RWPE2 (cell line): ENCODE data around the gene ECE1.
A peak's percentile ranks its signal among the peaks of the same experiment; 100 is the strongest.

ENCODE experiments used
- ATAC-seq: fragments of 200-7000 bp; cut with Tn5 transposase; 3 replicates; pipeline ENCODE4 v1.9.1; 2021; ENCODE audit warnings: low read depth
- DNase-seq: peaks from one replicate; pipeline ENCODE4 v3.0.0-alpha.2; 2020; ENCODE audit warnings: low spot score
- H3K27ac ChIP-seq: fragments of 450-650 bp; 2 replicates; pipeline ENCODE4 v1.5.1; 2017; ENCODE audit warnings: mild to moderate bottlenecking; ENCODE audit not compliant: poor library complexity, severe bottlenecking
- H3K27me3 ChIP-seq: fragments of 250-450 bp; sonication (Bioruptor Pico); 2 replicates; pipeline ENCODE4 v1.5.1; 2021; ENCODE audit warnings: mild to moderate bottlenecking, moderate library complexity; ENCODE audit not compliant: insufficient read depth, poor library complexity, severe bottlenecking
- H3K36me3 ChIP-seq: fragments of 250-450 bp; sonication (Bioruptor Pico); 2 replicates; pipeline ENCODE4 v1.5.1; 2020; ENCODE audit warnings: low read depth, mild to moderate bottlenecking, moderate library complexity
- H3K4me1 ChIP-seq: fragments of 250-450 bp; sonication (Bioruptor Pico); 2 replicates; pipeline ENCODE4 v1.5.1; 2021; ENCODE audit warnings: mild to moderate bottlenecking, moderate library complexity; ENCODE audit not compliant: insufficient read depth, poor library complexity, severe bottlenecking
- H3K4me3 ChIP-seq: fragments of 250-450 bp; sonication (Bioruptor Pico); 2 replicates; pipeline ENCODE4 v1.5.1; 2021; ENCODE audit warnings: mild to moderate bottlenecking, moderate library complexity; ENCODE audit not compliant: severe bottlenecking
- H3K9me3 ChIP-seq: fragments of 250-450 bp; sonication (Bioruptor Pico); 2 replicates; pipeline ENCODE4 v1.5.1; 2021; ENCODE audit warnings: mild to moderate bottlenecking, moderate library complexity; ENCODE audit not compliant: severe bottlenecking
- CTCF ChIP-seq: fragments of 450-650 bp; IDR thresholded peaks from one replicate; pipeline ENCODE4 v1.5.1; 2017; ENCODE audit warnings: mild to moderate bottlenecking, moderate library complexity; ENCODE audit not compliant: poor library complexity, severe bottlenecking

ECE1 gene

GRCh38 chr1:21321963-21322680, 31.9 kb upstream of the ECE1 start:
- Histone ChIP-seq H3K27me3 (no peaks in the 10 kb centered on the region), H3K4me3 (no peak overlapping the region), H3K27ac (peak overlapping the region; percentile 73), H3K4me1 (peaks cover 21% of the 10 kb centered on the region), H3K9me3 (no peaks in the 10 kb centered on the region), H3K36me3 (no peaks in the 10 kb centered on the region)
- no peak for ATAC-seq
- no peak for DNase-seq
- TF ChIP-seq CTCF, result no peak

- Histone ChIP-seq H3K4me3 (no peak overlapping the region), H3K36me3 (no peaks in the 10 kb centered on the region), H3K27ac (no peak overlapping the region), H3K27me3 (no peaks in the 10 kb centered on the region), H3K9me3 (no peaks in the 10 kb centered on the region), H3K4me1 (peaks cover 17% of the 10 kb centered on the region)
- no peak for ATAC-seq
- no peak for TF ChIP-seq CTCF
- no peak for DNase-seq
Observed at GRCh38 chr1:21320410-21321108, 30.3 kb upstream of the ECE1 start.

GRCh38 chr1:21319447-21320407, 29.5 kb upstream of the ECE1 start:
- ATAC-seq (no peak), DNase-seq (no peak)
- Histone ChIP-seq H3K27ac (no peak overlapping the region), H3K9me3 (no peaks in the 10 kb centered on the region), H3K36me3 (no peaks in the 10 kb centered on the region), H3K4me3 (no peak overlapping the region), H3K27me3 (no peaks in the 10 kb centered on the region), H3K4me1 (peaks cover 9% of the 10 kb centered on the region)
- no peak for TF ChIP-seq CTCF

GRCh38 chr1:21318714-21319159, 28.5 kb upstream of the ECE1 start:
- Histone ChIP-seq H3K4me1 (no peaks in the 10 kb centered on the region), H3K36me3 (no peaks in the 10 kb centered on the region), H3K27me3 (no peaks in the 10 kb centered on the region), H3K4me3 (no peak overlapping the region), H3K9me3 (no peaks in the 10 kb centered on the region), H3K27ac (no peak overlapping the region)
- ATAC-seq (no peak), DNase-seq (no peak)
- no peak for TF ChIP-seq CTCF
